GM23248 (cell line): Measurements from ENCODE around the gene SEMA4G.

Source experiments
- EZH2 ChIP-seq: fragments of 200-600 bp; sonication (generic); IDR thresholded peaks from 2 replicates; pipeline ENCODE4 v1.6.1; 2018; ENCODE audit warnings: antibody characterized with exemption, mild to moderate bottlenecking; ENCODE audit not compliant: insufficient read depth, poor library complexity, severe bottlenecking
- EZH2phosphoT487 ChIP-seq: fragments of 200-600 bp; sonication (generic); IDR thresholded peaks from 2 replicates; pipeline ENCODE4 v1.6.1; 2018; ENCODE audit warnings: antibody characterized with exemption, moderate library complexity, mild to moderate bottlenecking, low read depth; ENCODE audit not compliant: insufficient read depth

GRCh38 chr10:101002456-101002855 is 33.2 kb downstream of the SEMA4G start:
- TF ChIP-seq EZH2, result no peak
- TF ChIP-seq EZH2phosphoT487, result no peak
